ENCODE data around the gene ST6GAL1. TPM values are rescaled to one million over a fixed set of nuclear protein-coding genes. Genes with fewer than 3 reads are reported as not detected.

ST6GAL1 gene
- total and polyA plus RNA-seq, 2 of the 13 experiments (the other 11 are each of a cell fraction or from before 2014, with no cell fraction given) = 79.9 to 164 TPM

GRCh38 chr3:187088701-187089100 is 158.4 kb downstream of the ST6GAL1 start:
- DNase-seq (ENCODE audit: low spot score) = no peak
- in situ Hi-C loops (cut with HindIII; ENCODE audit: extremely low pct_ligation_motif_present, low pct_unique_long_range_greater_than_20kb) = no loop called here
- WGBS (ENCODE audit: low lambda C conversion rate) = 66% methylated on average over 1 of the region's 1 CpG
- no peak for FAIRE-seq
- CTCF ChIA-PET (ENCODE audit: low intra/inter-chr PET ratio, low total read pairs) = no interaction called here
- POLR2A ChIA-PET = no interaction called here
- no peaks in the 10 kb centered on the region for H3K79me2 ChIP-seq (ENCODE audit: insufficient read depth, low read length)
- intact Hi-C loops (cut with micrococcal nuclease; ENCODE audit: unreplicated experiment) = no loop called here
- no peak overlapping the region for H3K4me2 ChIP-seq (ENCODE audit: low read depth, low read length)
- no peak for ATAC-seq
- peaks cover 35% of the 10 kb centered on the region for H3K4me1 ChIP-seq (ENCODE audit: insufficient read depth, low read length)
- H3K36me3 ChIP-seq (replicated peaks in 1 of 2; ENCODE audit: control insufficient read depth in 1 of 2, insufficient read depth in 2 of 2, low read length in 2 of 2) = no peaks in the 10 kb centered on the region
- no peak overlapping the region for H3K27ac ChIP-seq (ENCODE audit: extremely low read length, insufficient read depth, low read length)
- H3K9ac ChIP-seq (ENCODE audit: insufficient read depth, low read depth, low read length) = no peak overlapping the region
- H3K27me3 ChIP-seq (ENCODE audit: control insufficient read depth in 1 of 2, insufficient read depth in 2 of 2, low read length in 2 of 2) = no peaks in the 10 kb centered on the region
- no peaks in the 10 kb centered on the region for H4K20me1 ChIP-seq (ENCODE audit: insufficient read depth, low read length)
- BruUV-seq (replicated peaks) = no TSS peak
- peaks cover 6% of the 10 kb centered on the region for H3K9me3 ChIP-seq (ENCODE audit: low read length)
- no peak overlapping the region for H3K4me3 ChIP-seq (replicated peaks in 1 of 3; ENCODE audit: insufficient read depth in 1 of 3, low read depth in 2 of 3, low read length in 3 of 3)
- TF ChIP-seq TBL1XR1 (IDR thresholded peaks at IDR 0.05; ENCODE audit: borderline replicate concordance, low read length, partially characterized antibody) (no peak), ZFP36L2 (CRISPR knock-in tag; IDR thresholded peaks at IDR 0.05) (no peak), PRMT3 (CRISPR knock-in tag; IDR thresholded peaks at IDR 0.05; ENCODE audit: borderline replicate concordance, low read depth) (no peak), FOSL1 (CRISPR knock-in tag; IDR thresholded peaks at IDR 0.05; ENCODE audit: borderline replicate concordance) (no peak), CBX2 (IDR thresholded peaks at IDR 0.05; ENCODE audit: low read depth, low read length) (no peak), CBX2 (CRISPR knock-in tag; IDR thresholded peaks at IDR 0.05; ENCODE audit: low read depth) (no peak), MEIS1 (CRISPR knock-in tag; IDR thresholded peaks at IDR 0.05; ENCODE audit: borderline replicate concordance) (no peak), POLR2G (IDR thresholded peaks at IDR 0.05; ENCODE audit: low read depth, low read length) (no peak), TRAFD1 (CRISPR knock-in tag; IDR thresholded peaks at IDR 0.05; ENCODE audit: borderline replicate concordance) (no peak), PRDM10 (CRISPR knock-in tag; IDR thresholded peaks at IDR 0.05; ENCODE audit: low read depth) (no peak), ZBTB3 (CRISPR knock-in tag; IDR thresholded peaks at IDR 0.05; ENCODE audit: borderline replicate concordance, low read depth) (no peak), ZNF784 (CRISPR knock-in tag; IDR thresholded peaks at IDR 0.05; ENCODE audit: borderline replicate concordance) (no peak), ZNF550 (CRISPR knock-in tag; IDR thresholded peaks at IDR 0.05; ENCODE audit: borderline replicate concordance) (no peak)
- no peak overlapping the region for H2AFZ ChIP-seq (ENCODE audit: low read length)

Data from HepG2 (cell line).